ENCODE results near the gene WRAP73.

GRCh38 chr1:3693321-3693720 is 43.4 kb upstream of the WRAP73 start:
- TF ChIP-seq CTCF (IDR thresholded peaks at IDR 0.05) (no peak), POLR2A (IDR thresholded peaks at IDR 0.05) (no peak), POLR2AphosphoS5 (IDR thresholded peaks at IDR 0.05) (no peak), EP300 (IDR thresholded peaks at IDR 0.05) (no peak)

Data from stomach (tissue), 4 donors.